GM12891 (cell line): ENCODE results near the gene CHST6.

Experiments
- DNase-seq: peaks from one replicate; pipeline ENCODE4 v3.0.0; 2011; ENCODE audit warnings: low spot score; ENCODE audit not compliant: insufficient read length
- FAIRE-seq: peaks from 2 replicates; lab custom pipeline; 2011; peaks lifted over from hg19 to GRCh38; lab: Jason Lieb, UNC
- PAX5 ChIP-seq: IDR thresholded peaks from 2 replicates; pipeline ENCODE4 v1.6.1; 2011; ENCODE audit warnings: low read length, moderate library complexity, mild to moderate bottlenecking; ENCODE audit not compliant: insufficient read depth, severe bottlenecking
- POLR2A ChIP-seq: IDR thresholded peaks from 2 replicates; pipeline ENCODE4 v1.6.1; 2011; ENCODE audit warnings: low read depth, low read length, control low read depth
- POLR2AphosphoS5 ChIP-seq: IDR thresholded peaks from 2 replicates; pipeline ENCODE4 v1.6.1; 2011; ENCODE audit warnings: low read depth, low read length, control low read depth
- POU2F2 ChIP-seq: IDR thresholded peaks from 2 replicates; pipeline ENCODE4 v1.6.1; 2011; ENCODE audit warnings: low read depth, mild to moderate bottlenecking, control low read depth, low read length, moderate library complexity
- SPI1 ChIP-seq: IDR thresholded peaks from 2 replicates; pipeline ENCODE4 v1.6.1; 2011; ENCODE audit warnings: low read depth, low read length, control low read depth
- TAF1 ChIP-seq: IDR thresholded peaks from 2 replicates; pipeline ENCODE4 v1.6.1; 2011; ENCODE audit warnings: low read depth, low read length, control low read depth

CHST6 gene

GRCh38 chr16:75486014-75486675 lies 9.1 kb downstream of the CHST6 start:
- TF ChIP-seq TAF1 (no peak), POLR2AphosphoS5 (no peak)
- DNase-seq: no peak
- FAIRE-seq: no peak

GRCh38 chr16:75485230-75486013 lies 9.8 kb downstream of the CHST6 start:
- TF ChIP-seq SPI1 (no peak), POLR2A (no peak), PAX5 (peak; percentile 83), POLR2AphosphoS5 (no peak), POU2F2 (no peak), TAF1 (no peak)
- DNase-seq (no peak), FAIRE-seq (no peak)

- no peak for DNase-seq
- FAIRE-seq: no peak
Observed at GRCh38 chr16:75483222-75483621, 12.0 kb downstream of the CHST6 start.

GRCh38 chr16:75482434-75483205 lies 12.6 kb downstream of the CHST6 start:
- FAIRE-seq: no peak
- DNase-seq: no peak
- TF ChIP-seq POU2F2: no peak
- no peak for TF ChIP-seq POLR2A
- TF ChIP-seq TAF1: no peak
- no peak for TF ChIP-seq PAX5
- no peak for TF ChIP-seq POLR2AphosphoS5
- TF ChIP-seq SPI1: no peak

More at GRCh38 chr16:75483222-75483621, 12.0 kb downstream of the CHST6 start:
- TF ChIP-seq POU2F2 (no peak), POLR2A (no peak), SPI1 (no peak), PAX5 (no peak), POLR2AphosphoS5 (no peak), TAF1 (no peak)

- DNase-seq: no peak
- TF ChIP-seq TAF1 (no peak), PAX5 (no peak), SPI1 (no peak), POLR2A (no peak), POLR2AphosphoS5 (no peak), POU2F2 (no peak)
- no peak for FAIRE-seq
Observed at GRCh38 chr16:75481475-75481874, 13.8 kb downstream of the CHST6 start.

GRCh38 chr16:75479421-75479990 lies 15.7 kb downstream of the CHST6 start:
- TF ChIP-seq POLR2AphosphoS5: no peak
- TF ChIP-seq TAF1: no peak
- no peak for TF ChIP-seq PAX5
- TF ChIP-seq SPI1: no peak
- no peak for TF ChIP-seq POLR2A
- no peak for TF ChIP-seq POU2F2
- no peak for DNase-seq
- FAIRE-seq: no peak

GRCh38 chr16:75478480-75479345 lies 16.5 kb downstream of the CHST6 start:
- peak; percentile 5 for FAIRE-seq
- no peak for TF ChIP-seq POU2F2
- no peak for TF ChIP-seq POLR2AphosphoS5
- no peak for TF ChIP-seq TAF1
- no peak for TF ChIP-seq SPI1
- TF ChIP-seq PAX5: no peak
- TF ChIP-seq POLR2A: no peak

GRCh38 chr16:75477680-75478473 lies 17.4 kb downstream of the CHST6 start:
- TF ChIP-seq TAF1: no peak
- 0 out of 2 replicates have a peak, but pooled peaks have one; percentile 37 for TF ChIP-seq POU2F2
- TF ChIP-seq PAX5: no peak
- peak; percentile 46 for TF ChIP-seq SPI1
- no peak for TF ChIP-seq POLR2AphosphoS5
- TF ChIP-seq POLR2A: no peak
- DNase-seq: no peak
- FAIRE-seq: no peak

More at GRCh38 chr16:75478480-75479345, 16.5 kb downstream of the CHST6 start:
- no peak for DNase-seq
